Neural progenitor cell (in vitro differentiated cells): ENCODE data around the gene ACTL7B. TPM values are rescaled to one million over a fixed set of nuclear protein-coding genes. Genes with fewer than 3 reads are reported as not detected.
"Not testable (repeated sequence)": the region's sequence is repeated elsewhere in the genome, so short reads cannot be mapped to it uniquely, and the experiment has no call there.

Experiments used
- DNase-seq: peaks from one replicate; pipeline ENCODE4 v3.0.0-alpha.2; 2016; ENCODE audit warnings: low spot score
- H2AFZ ChIP-seq: fragments of 200-600 bp; sonication (generic); replicated peaks from 2 replicates; pipeline ENCODE4 v1.6.1; 2016; ENCODE audit warnings: antibody characterized with exemption
- H3F3A ChIP-seq: fragments of 200-600 bp; sonication (generic); 2 replicates; pipeline ENCODE4 v1.6.1; 2016; ENCODE audit warnings: antibody characterized with exemption, low read depth
- H3K27ac ChIP-seq: fragments of 200-600 bp; sonication (generic); 2 replicates; pipeline ENCODE4 v1.5.1; 2016; ENCODE audit warnings: mild to moderate bottlenecking
- H3K27me3 ChIP-seq: fragments of 200-600 bp; sonication (generic); 2 replicates; pipeline ENCODE4 v1.6.1; 2016; ENCODE audit warnings: mild to moderate bottlenecking, moderate library complexity
- H3K36me3 ChIP-seq: fragments of 200-600 bp; sonication (generic); 2 replicates; pipeline ENCODE4 v1.5.1; 2016
- H3K4me1 ChIP-seq: fragments of 200-600 bp; sonication (generic); 2 replicates; pipeline ENCODE4 v1.6.1; 2016; ENCODE audit warnings: mixed run types
- H3K4me2 ChIP-seq: fragments of 200-600 bp; sonication (generic); 2 replicates; pipeline ENCODE4 v1.6.1; 2016
- H3K4me3 ChIP-seq: fragments of 200-600 bp; sonication (generic); 2 replicates; pipeline ENCODE4 v1.5.1; 2016
- H3K79me2 ChIP-seq: fragments of 200-600 bp; sonication (generic); 2 replicates; pipeline ENCODE4 v1.6.1; 2016; ENCODE audit warnings: low read depth
- H3K9ac ChIP-seq: fragments of 200-600 bp; sonication (generic); 2 replicates; pipeline ENCODE4 v1.6.1; 2016
- H3K9me3 ChIP-seq: fragments of 200-600 bp; sonication (generic); 2 replicates; pipeline ENCODE4 v1.5.1; 2016; ENCODE audit warnings: low read depth
- H4K20me1 ChIP-seq: fragments of 200-600 bp; sonication (generic); 2 replicates; pipeline ENCODE4 v1.6.1; 2016; ENCODE audit warnings: low read depth
- H3K27ac Mint-ChIP-seq: 3 replicates; pipeline ENCODE4 v1.8.0; 2021; ENCODE audit warnings: mixed read lengths
- H3K27me3 Mint-ChIP-seq: 2 replicates; pipeline ENCODE4 v1.8.0; 2022; ENCODE audit warnings: low read depth, mild to moderate bottlenecking, inconsistent platforms, moderate library complexity, mixed read lengths; ENCODE audit not compliant: insufficient read depth
- H3K36me3 Mint-ChIP-seq: 3 replicates; pipeline ENCODE4 v1.8.0; 2021; ENCODE audit warnings: mixed read lengths
- H3K4me1 Mint-ChIP-seq: 3 replicates; pipeline ENCODE4 v1.8.0; 2021; ENCODE audit warnings: mixed read lengths
- H3K4me3 Mint-ChIP-seq: 3 replicates; pipeline ENCODE4 v1.8.0; 2021; ENCODE audit warnings: mild to moderate bottlenecking, moderate library complexity, mixed read lengths
- H3K9me3 Mint-ChIP-seq: 3 replicates; pipeline ENCODE4 v1.8.0; 2020; ENCODE audit warnings: mixed read lengths
- CTCF ChIP-seq: fragments of 200-600 bp; sonication (generic); IDR thresholded peaks from 2 replicates; pipeline ENCODE4 v1.5.1; 2017; ENCODE audit warnings: antibody characterized with exemption, mild to moderate bottlenecking
- EZH2 ChIP-seq: fragments of 200-600 bp; sonication (generic); IDR thresholded peaks from 2 replicates; pipeline ENCODE4 v1.6.1; 2017; ENCODE audit warnings: antibody characterized with exemption, mild to moderate bottlenecking, moderate library complexity
- EZH2phosphoT487 ChIP-seq: fragments of 200-600 bp; sonication (generic); IDR thresholded peaks from 2 replicates; pipeline ENCODE4 v1.6.1; 2017; ENCODE audit warnings: antibody characterized with exemption
- total RNA-seq: library from RNA; depleted of rRNA; stranded (reverse); fragments of >200 nt; gene quantifications from 2 replicates; pipeline ENCODE4 v1.2.3, GENCODE V29; 2015; ENCODE audit warnings: low replicate concordance

ACTL7B gene
- total RNA-seq, 1 donor from 2014 or later = not detected

- H3K36me3 Mint-ChIP-seq = no peaks in the 10 kb centered on the region
- H3K27ac ChIP-seq = no peak overlapping the region
- H3K27ac Mint-ChIP-seq = no peak overlapping the region
Observed at GRCh38 chr9:108842610-108843295, 13.0 kb downstream of the ACTL7B start.

GRCh38 chr9:108839561-108839960 lies 16.2 kb downstream of the ACTL7B start:
- H3K27ac ChIP-seq, H3K36me3 Mint-ChIP-seq, H3K4me2 ChIP-seq, H3K36me3 ChIP-seq, H3K79me2 ChIP-seq, H3K4me3 Mint-ChIP-seq, DNase-seq, H2AFZ ChIP-seq, H3F3A ChIP-seq, H3K9me3 Mint-ChIP-seq, H3K4me3 ChIP-seq, H3K9ac ChIP-seq, H3K9me3 ChIP-seq, H3K27ac Mint-ChIP-seq, H4K20me1 ChIP-seq, H3K27me3 Mint-ChIP-seq, H3K27me3 ChIP-seq: not testable (repeated sequence)
- peaks cover 14% of the 10 kb centered on the region for H3K4me1 ChIP-seq
- peaks cover 14% of the 10 kb centered on the region for H3K4me1 Mint-ChIP-seq

More at GRCh38 chr9:108842610-108843295, 13.0 kb downstream of the ACTL7B start:
- Mint-ChIP-seq H3K9me3 (no peaks in the 10 kb centered on the region), H3K4me1 (peaks cover 6% of the 10 kb centered on the region), H3K4me3 (no peak overlapping the region), H3K27me3 (no peaks in the 10 kb centered on the region)
- no peak for DNase-seq
- H3K4me2 ChIP-seq = no peak overlapping the region
- no peaks in the 10 kb centered on the region for H4K20me1 ChIP-seq
- H3K79me2 ChIP-seq = no peaks in the 10 kb centered on the region
- H3K9ac ChIP-seq = no peak overlapping the region
- TF ChIP-seq EZH2phosphoT487 (no peak), CTCF (no peak), EZH2 (no peak)
- H2AFZ ChIP-seq = peak overlapping the region; percentile 34
- no peaks in the 10 kb centered on the region for H3K27me3 ChIP-seq
- H3K36me3 ChIP-seq = no peaks in the 10 kb centered on the region
- no peaks in the 10 kb centered on the region for H3K9me3 ChIP-seq
- H3F3A ChIP-seq = no peaks in the 10 kb centered on the region
- H3K4me1 ChIP-seq = no peaks in the 10 kb centered on the region
- H3K4me3 ChIP-seq = no peak overlapping the region

DNA sequence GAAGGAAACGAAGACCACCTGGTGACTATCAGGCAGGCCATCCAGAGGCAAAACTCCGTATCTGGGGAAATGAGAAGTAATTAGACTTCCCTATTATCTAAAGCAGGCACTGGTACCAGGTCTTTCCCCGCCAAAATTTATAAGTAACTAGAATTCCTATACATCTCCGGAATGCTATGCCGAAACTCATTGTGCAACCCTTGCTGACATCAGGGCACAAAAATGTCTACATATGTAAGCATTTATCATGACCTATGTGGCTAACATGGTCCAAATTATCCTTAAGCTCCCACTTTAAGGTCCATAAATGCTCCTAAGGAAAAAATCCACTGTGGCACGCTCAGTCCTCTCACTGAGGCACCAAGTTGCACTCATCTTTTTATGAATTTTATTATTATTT lies 17.8 kb downstream of the ACTL7B start:
- Mint-ChIP-seq H3K27ac (no peak overlapping the region), H3K4me1 (peaks cover 14% of the 10 kb centered on the region), H3K9me3 (no peaks in the 10 kb centered on the region), H3K4me3 (no peak overlapping the region), H3K27me3 (peaks cover 2% of the 10 kb centered on the region), H3K36me3 (no peaks in the 10 kb centered on the region)
- TF ChIP-seq EZH2 (no peak), CTCF (no peak), EZH2phosphoT487 (no peak)
- H3F3A ChIP-seq = no peaks in the 10 kb centered on the region
- H3K4me3 ChIP-seq = no peak overlapping the region
- no peaks in the 10 kb centered on the region for H4K20me1 ChIP-seq
- H3K27ac ChIP-seq = no peak overlapping the region
- no peak overlapping the region for H3K9ac ChIP-seq
- no peak overlapping the region for H2AFZ ChIP-seq
- no peaks in the 10 kb centered on the region for H3K9me3 ChIP-seq
- peaks cover 14% of the 10 kb centered on the region for H3K4me1 ChIP-seq
- H3K36me3 ChIP-seq = no peaks in the 10 kb centered on the region
- H3K79me2 ChIP-seq = no peaks in the 10 kb centered on the region
- H3K27me3 ChIP-seq = no peaks in the 10 kb centered on the region
- no peak for DNase-seq
- no peak overlapping the region for H3K4me2 ChIP-seq

DNA sequence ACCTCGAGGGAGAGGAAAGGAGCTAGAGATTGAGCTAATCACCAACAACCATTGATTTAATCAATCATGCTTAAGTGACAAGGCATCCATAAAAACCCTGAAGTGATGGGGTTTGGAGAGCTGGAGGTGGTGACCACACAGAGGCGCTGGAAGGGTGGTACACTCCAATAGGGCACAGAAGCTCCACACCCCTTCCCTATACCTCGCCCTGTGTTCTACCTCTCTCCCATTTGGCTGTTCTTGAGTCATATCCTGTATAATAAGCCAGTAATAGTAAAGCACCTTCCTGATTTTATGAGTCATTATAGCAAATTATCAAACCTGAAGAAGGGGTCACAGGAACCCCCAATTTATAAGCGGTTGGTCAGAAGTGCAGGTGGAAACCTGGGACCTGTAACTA lies 18.3 kb downstream of the ACTL7B start:
- no peaks in the 10 kb centered on the region for H3K36me3 ChIP-seq
- H3K27ac ChIP-seq = no peak overlapping the region
- TF ChIP-seq EZH2phosphoT487 (no peak), EZH2 (no peak), CTCF (no peak)
- H3K4me2 ChIP-seq = no peak overlapping the region
- H2AFZ ChIP-seq = peak overlapping the region; percentile 9
- peaks cover 3% of the 10 kb centered on the region for H3K27me3 Mint-ChIP-seq
- H3K4me3 ChIP-seq = no peak overlapping the region
- H3K4me3 Mint-ChIP-seq = no peak overlapping the region
- DNase-seq = no peak
- no peaks in the 10 kb centered on the region for H3F3A ChIP-seq
- H4K20me1 ChIP-seq = no peaks in the 10 kb centered on the region
- no peaks in the 10 kb centered on the region for H3K36me3 Mint-ChIP-seq
- no peak overlapping the region for H3K9ac ChIP-seq
- H3K4me1 Mint-ChIP-seq = peaks cover 12% of the 10 kb centered on the region
- H3K9me3 Mint-ChIP-seq = no peaks in the 10 kb centered on the region
- no peaks in the 10 kb centered on the region for H3K9me3 ChIP-seq
- H3K4me1 ChIP-seq = peaks cover 14% of the 10 kb centered on the region
- no peaks in the 10 kb centered on the region for H3K79me2 ChIP-seq
- H3K27ac Mint-ChIP-seq = no peak overlapping the region
- H3K27me3 ChIP-seq = no peaks in the 10 kb centered on the region
